PFSK-1 (cell line): ENCODE results near the gene EFNA5.

Source experiments
- FOXP2 ChIP-seq: optimal IDR thresholded peaks from 2 replicates; pipeline ENCODE3; 2011; ENCODE audit warnings: borderline replicate concordance, control low read depth, inconsistent platforms; ENCODE audit not compliant: insufficient read depth; ENCODE audit errors: extremely low read length, extremely low read depth
- POLR2AphosphoS5 ChIP-seq: IDR thresholded peaks from 2 replicates; pipeline ENCODE4 v1.6.1; 2012; ENCODE audit warnings: low read depth, mild to moderate bottlenecking, control low read depth, low read length, moderate library complexity
- SIN3A ChIP-seq: IDR thresholded peaks from 2 replicates; pipeline ENCODE4 v1.6.1; 2012; ENCODE audit warnings: mild to moderate bottlenecking, low read length, moderate library complexity, borderline replicate concordance; ENCODE audit not compliant: insufficient read depth
- TAF1 ChIP-seq: IDR thresholded peaks from 2 replicates; pipeline ENCODE4 v1.6.1; 2012; ENCODE audit warnings: low read length, control low read depth, borderline replicate concordance; ENCODE audit not compliant: insufficient read depth
- TF ChIP-seq, protein P1 (sequence below), 2 experiments: IDR thresholded peaks; 2 replicates each; pipeline versions ENCODE4 v1.6.1 to v1.8.0; 2011 to 2012; ENCODE audit warnings: low read depth in 2 of 2, low read length in 2 of 2, control low read depth in 1 of 2, inconsistent platforms in 1 of 2, mild to moderate bottlenecking in 1 of 2, moderate library complexity in 1 of 2; ENCODE audit not compliant: insufficient read depth in 1 of 2

- TF ChIP-seq POLR2AphosphoS5 (no peak), FOXP2 (no peak), SIN3A (no peak), TAF1 (no peak)
- TF ChIP-seq, protein P1, sequence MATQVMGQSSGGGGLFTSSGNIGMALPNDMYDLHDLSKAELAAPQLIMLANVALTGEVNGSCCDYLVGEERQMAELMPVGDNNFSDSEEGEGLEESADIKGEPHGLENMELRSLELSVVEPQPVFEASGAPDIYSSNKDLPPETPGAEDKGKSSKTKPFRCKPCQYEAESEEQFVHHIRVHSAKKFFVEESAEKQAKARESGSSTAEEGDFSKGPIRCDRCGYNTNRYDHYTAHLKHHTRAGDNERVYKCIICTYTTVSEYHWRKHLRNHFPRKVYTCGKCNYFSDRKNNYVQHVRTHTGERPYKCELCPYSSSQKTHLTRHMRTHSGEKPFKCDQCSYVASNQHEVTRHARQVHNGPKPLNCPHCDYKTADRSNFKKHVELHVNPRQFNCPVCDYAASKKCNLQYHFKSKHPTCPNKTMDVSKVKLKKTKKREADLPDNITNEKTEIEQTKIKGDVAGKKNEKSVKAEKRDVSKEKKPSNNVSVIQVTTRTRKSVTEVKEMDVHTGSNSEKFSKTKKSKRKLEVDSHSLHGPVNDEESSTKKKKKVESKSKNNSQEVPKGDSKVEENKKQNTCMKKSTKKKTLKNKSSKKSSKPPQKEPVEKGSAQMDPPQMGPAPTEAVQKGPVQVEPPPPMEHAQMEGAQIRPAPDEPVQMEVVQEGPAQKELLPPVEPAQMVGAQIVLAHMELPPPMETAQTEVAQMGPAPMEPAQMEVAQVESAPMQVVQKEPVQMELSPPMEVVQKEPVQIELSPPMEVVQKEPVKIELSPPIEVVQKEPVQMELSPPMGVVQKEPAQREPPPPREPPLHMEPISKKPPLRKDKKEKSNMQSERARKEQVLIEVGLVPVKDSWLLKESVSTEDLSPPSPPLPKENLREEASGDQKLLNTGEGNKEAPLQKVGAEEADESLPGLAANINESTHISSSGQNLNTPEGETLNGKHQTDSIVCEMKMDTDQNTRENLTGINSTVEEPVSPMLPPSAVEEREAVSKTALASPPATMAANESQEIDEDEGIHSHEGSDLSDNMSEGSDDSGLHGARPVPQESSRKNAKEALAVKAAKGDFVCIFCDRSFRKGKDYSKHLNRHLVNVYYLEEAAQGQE (IDR thresholded peaks at IDR 0.05; ENCODE audit: insufficient read depth in 1 of 2, low read depth in 2 of 2, low read length in 2 of 2): no peak
These were observed 235.7 kb downstream of the EFNA5 start for GRCh38 chr5:107435061-107435460.
